Measurements from ENCODE around the gene MRPL20. TPM values are rescaled to one million over a fixed set of nuclear protein-coding genes. Genes with fewer than 3 reads are reported as not detected.

Gene MRPL20
- polyA plus RNA-seq, 1 of the 3 experiments (the other 2 are of a cell fraction): 210 TPM

- TF ChIP-seq YY1 (IDR thresholded peaks at IDR 0.05; ENCODE audit: low read depth) (peak; percentile 70; the same call in 1 of the 2 replicates), MEF2A (IDR thresholded peaks at IDR 0.05; ENCODE audit: borderline replicate concordance, low read depth) (no peak), TAF1 (IDR thresholded peaks at IDR 0.05; ENCODE audit: borderline replicate concordance, low read depth, low read length) (peak; percentile 88), GABPA (IDR thresholded peaks at IDR 0.05; ENCODE audit: low read depth) (peak; percentile 94), RXRA (IDR thresholded peaks at IDR 0.05; ENCODE audit: borderline replicate concordance, low read depth) (no peak), JUND (IDR thresholded peaks at IDR 0.05) (no peak; the same call in 1 of the 2 replicates), GATA2 (CRISPR knock-in tag; IDR thresholded peaks at IDR 0.05) (no peak), RCOR1 (IDR thresholded peaks at IDR 0.05; ENCODE audit: low read length) (peak; percentile 49), ZBTB33 (IDR thresholded peaks at IDR 0.05; ENCODE audit: borderline replicate concordance, low read depth) (peak; percentile 98), NFIC (IDR thresholded peaks at IDR 0.05; ENCODE audit: borderline replicate concordance) (peak; percentile 31; the same call in 1 of the 2 replicates), MXI1 (IDR thresholded peaks at IDR 0.05; ENCODE audit: low read depth, low read length) (no peak), CHD2 (IDR thresholded peaks at IDR 0.05; ENCODE audit: low read length, partially characterized antibody) (peak; percentile 99), ELF1 (IDR thresholded peaks at IDR 0.05) (peak; percentile 92), IRF3 (IDR thresholded peaks at IDR 0.05; ENCODE audit: low read depth, low read length) (no peak), SMC3 (IDR thresholded peaks at IDR 0.05; ENCODE audit: low read depth, low read length) (no peak), TCF12 (IDR thresholded peaks at IDR 0.05) (no peak), FOXJ3 (CRISPR knock-in tag; IDR thresholded peaks at IDR 0.05) (no peak; the same call in 1 of the 2 replicates), EZH2phosphoT487 (IDR thresholded peaks at IDR 0.05; ENCODE audit: borderline replicate concordance, low read depth) (no peak), MAX (IDR thresholded peaks at IDR 0.05; ENCODE audit: low read depth) (peak; percentile 75)
- TF ChIP-seq, protein P1, sequence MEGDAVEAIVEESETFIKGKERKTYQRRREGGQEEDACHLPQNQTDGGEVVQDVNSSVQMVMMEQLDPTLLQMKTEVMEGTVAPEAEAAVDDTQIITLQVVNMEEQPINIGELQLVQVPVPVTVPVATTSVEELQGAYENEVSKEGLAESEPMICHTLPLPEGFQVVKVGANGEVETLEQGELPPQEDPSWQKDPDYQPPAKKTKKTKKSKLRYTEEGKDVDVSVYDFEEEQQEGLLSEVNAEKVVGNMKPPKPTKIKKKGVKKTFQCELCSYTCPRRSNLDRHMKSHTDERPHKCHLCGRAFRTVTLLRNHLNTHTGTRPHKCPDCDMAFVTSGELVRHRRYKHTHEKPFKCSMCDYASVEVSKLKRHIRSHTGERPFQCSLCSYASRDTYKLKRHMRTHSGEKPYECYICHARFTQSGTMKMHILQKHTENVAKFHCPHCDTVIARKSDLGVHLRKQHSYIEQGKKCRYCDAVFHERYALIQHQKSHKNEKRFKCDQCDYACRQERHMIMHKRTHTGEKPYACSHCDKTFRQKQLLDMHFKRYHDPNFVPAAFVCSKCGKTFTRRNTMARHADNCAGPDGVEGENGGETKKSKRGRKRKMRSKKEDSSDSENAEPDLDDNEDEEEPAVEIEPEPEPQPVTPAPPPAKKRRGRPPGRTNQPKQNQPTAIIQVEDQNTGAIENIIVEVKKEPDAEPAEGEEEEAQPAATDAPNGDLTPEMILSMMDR (IDR thresholded peaks at IDR 0.05): peak; percentile 28
- TF ChIP-seq, protein P2, sequence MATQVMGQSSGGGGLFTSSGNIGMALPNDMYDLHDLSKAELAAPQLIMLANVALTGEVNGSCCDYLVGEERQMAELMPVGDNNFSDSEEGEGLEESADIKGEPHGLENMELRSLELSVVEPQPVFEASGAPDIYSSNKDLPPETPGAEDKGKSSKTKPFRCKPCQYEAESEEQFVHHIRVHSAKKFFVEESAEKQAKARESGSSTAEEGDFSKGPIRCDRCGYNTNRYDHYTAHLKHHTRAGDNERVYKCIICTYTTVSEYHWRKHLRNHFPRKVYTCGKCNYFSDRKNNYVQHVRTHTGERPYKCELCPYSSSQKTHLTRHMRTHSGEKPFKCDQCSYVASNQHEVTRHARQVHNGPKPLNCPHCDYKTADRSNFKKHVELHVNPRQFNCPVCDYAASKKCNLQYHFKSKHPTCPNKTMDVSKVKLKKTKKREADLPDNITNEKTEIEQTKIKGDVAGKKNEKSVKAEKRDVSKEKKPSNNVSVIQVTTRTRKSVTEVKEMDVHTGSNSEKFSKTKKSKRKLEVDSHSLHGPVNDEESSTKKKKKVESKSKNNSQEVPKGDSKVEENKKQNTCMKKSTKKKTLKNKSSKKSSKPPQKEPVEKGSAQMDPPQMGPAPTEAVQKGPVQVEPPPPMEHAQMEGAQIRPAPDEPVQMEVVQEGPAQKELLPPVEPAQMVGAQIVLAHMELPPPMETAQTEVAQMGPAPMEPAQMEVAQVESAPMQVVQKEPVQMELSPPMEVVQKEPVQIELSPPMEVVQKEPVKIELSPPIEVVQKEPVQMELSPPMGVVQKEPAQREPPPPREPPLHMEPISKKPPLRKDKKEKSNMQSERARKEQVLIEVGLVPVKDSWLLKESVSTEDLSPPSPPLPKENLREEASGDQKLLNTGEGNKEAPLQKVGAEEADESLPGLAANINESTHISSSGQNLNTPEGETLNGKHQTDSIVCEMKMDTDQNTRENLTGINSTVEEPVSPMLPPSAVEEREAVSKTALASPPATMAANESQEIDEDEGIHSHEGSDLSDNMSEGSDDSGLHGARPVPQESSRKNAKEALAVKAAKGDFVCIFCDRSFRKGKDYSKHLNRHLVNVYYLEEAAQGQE (IDR thresholded peaks at IDR 0.05; ENCODE audit: low read depth, low read length): peak; percentile 55; the same call in 1 of the 2 replicates
- TF ChIP-seq, protein P3, sequence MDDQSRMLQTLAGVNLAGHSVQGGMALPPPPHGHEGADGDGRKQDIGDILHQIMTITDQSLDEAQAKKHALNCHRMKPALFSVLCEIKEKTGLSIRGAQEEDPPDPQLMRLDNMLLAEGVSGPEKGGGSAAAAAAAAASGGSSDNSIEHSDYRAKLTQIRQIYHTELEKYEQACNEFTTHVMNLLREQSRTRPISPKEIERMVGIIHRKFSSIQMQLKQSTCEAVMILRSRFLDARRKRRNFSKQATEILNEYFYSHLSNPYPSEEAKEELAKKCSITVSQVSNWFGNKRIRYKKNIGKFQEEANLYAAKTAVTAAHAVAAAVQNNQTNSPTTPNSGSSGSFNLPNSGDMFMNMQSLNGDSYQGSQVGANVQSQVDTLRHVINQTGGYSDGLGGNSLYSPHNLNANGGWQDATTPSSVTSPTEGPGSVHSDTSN (IDR thresholded peaks at IDR 0.05): peak; percentile 44; the same call in 1 of the 2 replicates
These were observed 32.0 kb downstream of the MRPL20 start, which contains the start of gene AURKAIP1 (continued) for GRCh38 chr1:1374929-1375662.

All from SK-N-SH (cell line).